ENCODE data around the gene DAO. TPM values are rescaled to one million over a fixed set of nuclear protein-coding genes. Genes with fewer than 3 reads are reported as not detected.

DAO gene
- total and polyA plus RNA-seq, 2 experiments from 2014 or later: 0.88 to 0.90 TPM

GRCh38 chr12:108940138-108940537 lies 60.2 kb downstream of the DAO start:
- no peaks in the 10 kb centered on the region for H4K20me1 ChIP-seq (ENCODE audit: insufficient read depth, poor library complexity, severe bottlenecking)
- H3K79me2 ChIP-seq: no peaks in the 10 kb centered on the region
- DNase-seq (ENCODE audit: low spot score): no peak
- TF ChIP-seq CTCF (IDR thresholded peaks at IDR 0.05; ENCODE audit: poor library complexity) (no peak), EZH2 (IDR thresholded peaks at IDR 0.05; ENCODE audit: borderline replicate concordance) (no peak), EZH2phosphoT487 (IDR thresholded peaks at IDR 0.05; ENCODE audit: low read depth, severe bottlenecking, unreplicated experiment) (no peak)
- H3K9me3 ChIP-seq (ENCODE audit: low read depth): no peaks in the 10 kb centered on the region
- no peak overlapping the region for H3K27ac ChIP-seq
- H3K4me3 ChIP-seq: no peak overlapping the region
- WGBS (ENCODE audit: low lambda C conversion rate, missing lambda C conversion rate): 44% methylated on average over 1 of the region's 1 CpG
- no peaks in the 10 kb centered on the region for H3K27me3 ChIP-seq
- H3K4me2 ChIP-seq: no peak overlapping the region
- H3K36me3 ChIP-seq (replicated peaks; ENCODE audit: insufficient read depth, low read depth): no peaks in the 10 kb centered on the region
- no peak overlapping the region for H2AFZ ChIP-seq
- H3K4me1 ChIP-seq (ENCODE audit: insufficient read depth): no peaks in the 10 kb centered on the region
- no peaks in the 10 kb centered on the region for H3K9me2 ChIP-seq (replicated peaks; ENCODE audit: insufficient read depth)

- no peak for DNase-seq (ENCODE audit: low spot score)
- TF ChIP-seq CTCF (IDR thresholded peaks at IDR 0.05; ENCODE audit: poor library complexity) (no peak), EZH2phosphoT487 (IDR thresholded peaks at IDR 0.05; ENCODE audit: low read depth, severe bottlenecking, unreplicated experiment) (no peak), EZH2 (IDR thresholded peaks at IDR 0.05; ENCODE audit: borderline replicate concordance) (no peak)
- H3K36me3 ChIP-seq (replicated peaks; ENCODE audit: insufficient read depth, low read depth): no peaks in the 10 kb centered on the region
- no peaks in the 10 kb centered on the region for H3K9me3 ChIP-seq (ENCODE audit: low read depth)
- no peaks in the 10 kb centered on the region for H3K27me3 ChIP-seq
- no peaks in the 10 kb centered on the region for H4K20me1 ChIP-seq (ENCODE audit: insufficient read depth, poor library complexity, severe bottlenecking)
- H3K4me3 ChIP-seq: no peak overlapping the region
- no peak overlapping the region for H2AFZ ChIP-seq
- no peaks in the 10 kb centered on the region for H3K79me2 ChIP-seq
- H3K9me2 ChIP-seq (replicated peaks; ENCODE audit: insufficient read depth): no peaks in the 10 kb centered on the region
- no peaks in the 10 kb centered on the region for H3K4me1 ChIP-seq (ENCODE audit: insufficient read depth)
- no peak overlapping the region for H3K4me2 ChIP-seq
- no peak overlapping the region for H3K27ac ChIP-seq
- 57% methylated on average over 1 of the region's 1 CpG for WGBS (ENCODE audit: low lambda C conversion rate, missing lambda C conversion rate)
Observed at GRCh38 chr12:108947097-108947496, 67.2 kb downstream of the DAO start.

GRCh38 chr12:108948367-108948766 lies 68.5 kb downstream of the DAO start:
- DNase-seq (ENCODE audit: low spot score): no peak
- no peak overlapping the region for H2AFZ ChIP-seq
- no peak overlapping the region for H3K27ac ChIP-seq

More at GRCh38 chr12:108948367-108948766, 68.5 kb downstream of the DAO start:
- Histone ChIP-seq H3K9me3 (ENCODE audit: low read depth) (no peaks in the 10 kb centered on the region), H3K4me1 (ENCODE audit: insufficient read depth) (no peaks in the 10 kb centered on the region), H3K79me2 (no peaks in the 10 kb centered on the region), H3K36me3 (replicated peaks; ENCODE audit: insufficient read depth, low read depth) (no peaks in the 10 kb centered on the region), H3K4me2 (no peak overlapping the region), H3K9me2 (replicated peaks; ENCODE audit: insufficient read depth) (no peaks in the 10 kb centered on the region), H3K4me3 (no peak overlapping the region), H4K20me1 (ENCODE audit: insufficient read depth, poor library complexity, severe bottlenecking) (no peaks in the 10 kb centered on the region), H3K27me3 (no peaks in the 10 kb centered on the region)
- TF ChIP-seq CTCF (IDR thresholded peaks at IDR 0.05; ENCODE audit: poor library complexity): no peak
- no peak for TF ChIP-seq EZH2phosphoT487 (IDR thresholded peaks at IDR 0.05; ENCODE audit: low read depth, severe bottlenecking, unreplicated experiment)
- no peak for TF ChIP-seq EZH2 (IDR thresholded peaks at IDR 0.05; ENCODE audit: borderline replicate concordance)
